K562 (cell line): ENCODE results near the gene LOXL3. TPM values are rescaled to one million over a fixed set of nuclear protein-coding genes. Genes with fewer than 3 reads are reported as not detected.
A peak's percentile ranks its signal among the peaks of the same experiment; 100 is the strongest.

ENCODE experiments used
- ARNT ChIP-seq, 2 experiments: fragments of 450-650 bp; IDR thresholded peaks; 2 replicates each; pipeline ENCODE4 v1.6.1; 2016; ENCODE audit warnings: mild to moderate bottlenecking in 1 of 2
- DDX20 ChIP-seq: fragments of 450-650 bp; IDR thresholded peaks from 2 replicates; pipeline ENCODE4 v1.6.1; 2016; ENCODE audit warnings: missing genetic modification characterization, low read depth, mild to moderate bottlenecking, missing compliant biosample characterization, moderate library complexity
- FIP1L1 ChIP-seq: fragments of 200-400 bp; formaldehyde crosslinking; IDR thresholded peaks from 2 replicates; pipeline ENCODE4 v1.6.1; 2018; ENCODE audit warnings: mild to moderate bottlenecking, low read depth, low read length; ENCODE audit not compliant: poor library complexity, severe bottlenecking
- GTF2A2 ChIP-seq: IDR thresholded peaks from 2 replicates; pipeline ENCODE4 v1.6.1; 2016; ENCODE audit warnings: mild to moderate bottlenecking, missing genetic modification characterization, missing compliant biosample characterization
- JUND ChIP-seq, 2 experiments: IDR thresholded peaks; 2 replicates in 1 of 2; 3 replicates in 1 of 2; pipeline ENCODE4 v1.6.1; 2011; ENCODE audit warnings: borderline replicate concordance in 2 of 2, low read depth in 2 of 2, low read length in 2 of 2, improper control_type of control experiment in 1 of 2, missing biosample characterization in 1 of 2, missing genetic modification characterization in 1 of 2, missing genetic modification reagents in 1 of 2
- NR2C2 ChIP-seq, 2 experiments: fragments of 200-800 bp in 1 of 2; sonication (Bioruptor generic) in 1 of 2; sonication (generic) in 1 of 2; formaldehyde crosslinking in 1 of 2; IDR thresholded peaks; 2 replicates each; pipeline versions ENCODE4 v1.6.1 to v1.8.0; 2016 to 2022; ENCODE audit warnings: mild to moderate bottlenecking in 1 of 2, missing compliant biosample characterization in 1 of 2, missing genetic modification characterization in 1 of 2, missing genetic modification reagents in 1 of 2
- POLR2H ChIP-seq: IDR thresholded peaks from 2 replicates; pipeline ENCODE4 v1.6.1; 2016; ENCODE audit warnings: missing genetic modification characterization, low read depth, mild to moderate bottlenecking, control low read depth, missing compliant biosample characterization, moderate library complexity
- SMAD4 ChIP-seq: fragments of 250-450 bp; sonication (Bioruptor Pico); conservative IDR thresholded peaks from 2 replicates; pipeline ENCODE4 v1.8.0; 2021; ENCODE audit warnings: inconsistent platforms, mild to moderate bottlenecking, moderate library complexity
- ZNF444 ChIP-seq: fragments of 250-450 bp; sonication (Bioruptor Pico); IDR thresholded peaks from 2 replicates; pipeline ENCODE4 v1.4.0; 2020; ENCODE audit warnings: mild to moderate bottlenecking, moderate library complexity
- polyA plus RNA-seq, 8 experiments: library from polyadenylated mRNA; depleted of rRNA in 4 of 8; stranded (reverse) in 5 of 8; unstranded in 3 of 8; fragments of >200 nt; fragmentation: Nextera tagmentation in 2 of 8; fragmentation: Illumina TruSeq in 1 of 8; extraction: Ambion mirVana in 2 of 8; extraction: Trizol in 1 of 8; gene quantifications; 2 replicates each; pipeline versions ENCODE4 v1.2.1 to v1.2.3, GENCODE V29; 2011 to 2014; ENCODE audit warnings: inconsistent platforms in 1 of 8, missing spikeins in 1 of 8
- total RNA-seq, 7 experiments: library from RNA; depleted of rRNA in 6 of 7; stranded (reverse); fragments of >200 nt in 6 of 7; fragmentation: Illumina TruSeq in 2 of 7; extraction: Trizol in 2 of 7; gene quantifications; 2 replicates each; pipeline versions ENCODE4 v1.2.1 to v1.2.3, GENCODE V29; 2011 to 2021; ENCODE audit warnings: low replicate concordance in 1 of 7
- TF ChIP-seq, protein P1 (sequence below): fragments of 450-650 bp; IDR thresholded peaks from 2 replicates; pipeline ENCODE4 v1.6.1; 2016; ENCODE audit warnings: missing biosample characterization, missing genetic modification characterization
- TF ChIP-seq, protein P2 (sequence below): sonication (generic); formaldehyde crosslinking; IDR thresholded peaks from 2 replicates; pipeline ENCODE4 v1.8.0; 2023; ENCODE audit warnings: missing genetic modification reagents, mild to moderate bottlenecking, borderline replicate concordance
- TF ChIP-seq, protein P3 (sequence below): sonication (generic); formaldehyde crosslinking; IDR thresholded peaks from 2 replicates; pipeline ENCODE4 v1.8.0; 2022; ENCODE audit warnings: missing genetic modification reagents, mild to moderate bottlenecking, moderate library complexity, borderline replicate concordance
- TF ChIP-seq, protein P4 (sequence below): sonication (generic); formaldehyde crosslinking; IDR thresholded peaks from 2 replicates; pipeline ENCODE4 v1.8.0; 2023; ENCODE audit warnings: mild to moderate bottlenecking, missing genetic modification reagents

The LOXL3 gene
- total and polyA plus RNA-seq, 9 of the 15 experiments (the other 6 are each of a cell fraction or from before 2014, with no cell fraction given) = 0.22 to 0.99 (median 0.31) TPM

DNA sequence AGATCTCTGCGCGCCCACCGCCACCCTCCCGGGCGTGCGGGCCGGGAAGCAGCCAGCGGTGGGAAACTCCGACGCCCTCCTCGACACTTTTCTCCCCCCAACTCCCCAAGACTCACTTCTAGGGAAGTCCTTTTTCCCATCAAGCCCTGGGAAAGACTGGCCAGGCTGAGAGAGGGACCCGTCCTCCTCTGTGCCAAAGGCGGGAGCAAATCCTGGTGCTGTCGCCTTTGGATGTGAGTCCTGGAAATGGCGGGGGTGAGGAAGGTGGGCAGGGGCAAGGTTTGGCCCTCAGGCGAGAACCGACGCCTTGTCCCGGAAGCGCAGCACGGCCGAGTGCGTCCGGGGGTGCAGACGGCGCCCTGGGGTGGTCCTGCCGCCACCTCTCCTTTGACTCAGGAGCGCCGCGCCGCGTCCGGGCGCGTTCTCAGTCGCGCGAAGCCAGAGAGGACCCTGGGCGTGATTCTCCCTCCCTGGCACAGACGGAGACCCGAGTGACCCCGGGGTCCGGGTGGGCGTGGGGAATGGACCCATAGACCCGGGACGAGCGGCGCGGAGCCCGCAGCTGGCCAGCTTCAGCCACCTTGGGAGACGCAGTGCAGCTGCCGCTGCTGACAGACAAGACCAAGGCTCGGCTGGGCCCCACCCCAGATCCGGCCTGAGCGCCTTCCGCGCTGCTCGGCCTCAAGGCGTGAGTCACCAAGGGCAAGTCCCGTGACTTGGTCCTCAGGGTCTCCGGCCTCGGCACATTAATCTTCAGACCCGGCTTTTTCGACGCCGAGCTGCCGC, 50.8 kb downstream of the LOXL3 start (continued):
- TF ChIP-seq, protein P1, sequence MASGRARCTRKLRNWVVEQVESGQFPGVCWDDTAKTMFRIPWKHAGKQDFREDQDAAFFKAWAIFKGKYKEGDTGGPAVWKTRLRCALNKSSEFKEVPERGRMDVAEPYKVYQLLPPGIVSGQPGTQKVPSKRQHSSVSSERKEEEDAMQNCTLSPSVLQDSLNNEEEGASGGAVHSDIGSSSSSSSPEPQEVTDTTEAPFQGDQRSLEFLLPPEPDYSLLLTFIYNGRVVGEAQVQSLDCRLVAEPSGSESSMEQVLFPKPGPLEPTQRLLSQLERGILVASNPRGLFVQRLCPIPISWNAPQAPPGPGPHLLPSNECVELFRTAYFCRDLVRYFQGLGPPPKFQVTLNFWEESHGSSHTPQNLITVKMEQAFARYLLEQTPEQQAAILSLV (tag) = no peak
- TF ChIP-seq, protein P2, sequence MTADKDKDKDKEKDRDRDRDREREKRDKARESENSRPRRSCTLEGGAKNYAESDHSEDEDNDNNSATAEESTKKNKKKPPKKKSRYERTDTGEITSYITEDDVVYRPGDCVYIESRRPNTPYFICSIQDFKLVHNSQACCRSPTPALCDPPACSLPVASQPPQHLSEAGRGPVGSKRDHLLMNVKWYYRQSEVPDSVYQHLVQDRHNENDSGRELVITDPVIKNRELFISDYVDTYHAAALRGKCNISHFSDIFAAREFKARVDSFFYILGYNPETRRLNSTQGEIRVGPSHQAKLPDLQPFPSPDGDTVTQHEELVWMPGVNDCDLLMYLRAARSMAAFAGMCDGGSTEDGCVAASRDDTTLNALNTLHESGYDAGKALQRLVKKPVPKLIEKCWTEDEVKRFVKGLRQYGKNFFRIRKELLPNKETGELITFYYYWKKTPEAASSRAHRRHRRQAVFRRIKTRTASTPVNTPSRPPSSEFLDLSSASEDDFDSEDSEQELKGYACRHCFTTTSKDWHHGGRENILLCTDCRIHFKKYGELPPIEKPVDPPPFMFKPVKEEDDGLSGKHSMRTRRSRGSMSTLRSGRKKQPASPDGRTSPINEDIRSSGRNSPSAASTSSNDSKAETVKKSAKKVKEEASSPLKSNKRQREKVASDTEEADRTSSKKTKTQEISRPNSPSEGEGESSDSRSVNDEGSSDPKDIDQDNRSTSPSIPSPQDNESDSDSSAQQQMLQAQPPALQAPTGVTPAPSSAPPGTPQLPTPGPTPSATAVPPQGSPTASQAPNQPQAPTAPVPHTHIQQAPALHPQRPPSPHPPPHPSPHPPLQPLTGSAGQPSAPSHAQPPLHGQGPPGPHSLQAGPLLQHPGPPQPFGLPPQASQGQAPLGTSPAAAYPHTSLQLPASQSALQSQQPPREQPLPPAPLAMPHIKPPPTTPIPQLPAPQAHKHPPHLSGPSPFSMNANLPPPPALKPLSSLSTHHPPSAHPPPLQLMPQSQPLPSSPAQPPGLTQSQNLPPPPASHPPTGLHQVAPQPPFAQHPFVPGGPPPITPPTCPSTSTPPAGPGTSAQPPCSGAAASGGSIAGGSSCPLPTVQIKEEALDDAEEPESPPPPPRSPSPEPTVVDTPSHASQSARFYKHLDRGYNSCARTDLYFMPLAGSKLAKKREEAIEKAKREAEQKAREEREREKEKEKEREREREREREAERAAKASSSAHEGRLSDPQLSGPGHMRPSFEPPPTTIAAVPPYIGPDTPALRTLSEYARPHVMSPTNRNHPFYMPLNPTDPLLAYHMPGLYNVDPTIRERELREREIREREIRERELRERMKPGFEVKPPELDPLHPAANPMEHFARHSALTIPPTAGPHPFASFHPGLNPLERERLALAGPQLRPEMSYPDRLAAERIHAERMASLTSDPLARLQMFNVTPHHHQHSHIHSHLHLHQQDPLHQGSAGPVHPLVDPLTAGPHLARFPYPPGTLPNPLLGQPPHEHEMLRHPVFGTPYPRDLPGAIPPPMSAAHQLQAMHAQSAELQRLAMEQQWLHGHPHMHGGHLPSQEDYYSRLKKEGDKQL (CRISPR knock-in tag) = no peak
- TF ChIP-seq ARNT (IDR thresholded peaks at IDR 0.05) = 0 out of 4 replicates have a peak, but pooled peaks of 1 of the 2 experiments have one; percentile 18
- TF ChIP-seq JUND (IDR thresholded peaks at IDR 0.05; ENCODE audit: borderline replicate concordance, low read depth, low read length) = peak; percentile 98
- peak; percentile 94; the same call in 2 of the 3 replicates for TF ChIP-seq JUND (tag; IDR thresholded peaks at IDR 0.05; ENCODE audit: borderline replicate concordance, low read depth, low read length)
- no peak for TF ChIP-seq GTF2A2
- TF ChIP-seq, protein P3, sequence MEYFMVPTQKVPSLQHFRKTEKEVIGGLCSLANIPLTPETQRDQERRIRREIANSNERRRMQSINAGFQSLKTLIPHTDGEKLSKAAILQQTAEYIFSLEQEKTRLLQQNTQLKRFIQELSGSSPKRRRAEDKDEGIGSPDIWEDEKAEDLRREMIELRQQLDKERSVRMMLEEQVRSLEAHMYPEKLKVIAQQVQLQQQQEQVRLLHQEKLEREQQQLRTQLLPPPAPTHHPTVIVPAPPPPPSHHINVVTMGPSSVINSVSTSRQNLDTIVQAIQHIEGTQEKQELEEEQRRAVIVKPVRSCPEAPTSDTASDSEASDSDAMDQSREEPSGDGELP (CRISPR knock-in tag) = peak; percentile 81
- 0 out of 2 replicates have a peak, but pooled peaks have one; percentile 7 for TF ChIP-seq NR2C2 (CRISPR knock-in tag; IDR thresholded peaks at IDR 0.05)
- peak; percentile 92; the same call in 1 of the 2 replicates for TF ChIP-seq NR2C2 (tag; IDR thresholded peaks at IDR 0.05)
- no peak for TF ChIP-seq ZNF444 (CRISPR knock-in tag)
- TF ChIP-seq, protein P4, sequence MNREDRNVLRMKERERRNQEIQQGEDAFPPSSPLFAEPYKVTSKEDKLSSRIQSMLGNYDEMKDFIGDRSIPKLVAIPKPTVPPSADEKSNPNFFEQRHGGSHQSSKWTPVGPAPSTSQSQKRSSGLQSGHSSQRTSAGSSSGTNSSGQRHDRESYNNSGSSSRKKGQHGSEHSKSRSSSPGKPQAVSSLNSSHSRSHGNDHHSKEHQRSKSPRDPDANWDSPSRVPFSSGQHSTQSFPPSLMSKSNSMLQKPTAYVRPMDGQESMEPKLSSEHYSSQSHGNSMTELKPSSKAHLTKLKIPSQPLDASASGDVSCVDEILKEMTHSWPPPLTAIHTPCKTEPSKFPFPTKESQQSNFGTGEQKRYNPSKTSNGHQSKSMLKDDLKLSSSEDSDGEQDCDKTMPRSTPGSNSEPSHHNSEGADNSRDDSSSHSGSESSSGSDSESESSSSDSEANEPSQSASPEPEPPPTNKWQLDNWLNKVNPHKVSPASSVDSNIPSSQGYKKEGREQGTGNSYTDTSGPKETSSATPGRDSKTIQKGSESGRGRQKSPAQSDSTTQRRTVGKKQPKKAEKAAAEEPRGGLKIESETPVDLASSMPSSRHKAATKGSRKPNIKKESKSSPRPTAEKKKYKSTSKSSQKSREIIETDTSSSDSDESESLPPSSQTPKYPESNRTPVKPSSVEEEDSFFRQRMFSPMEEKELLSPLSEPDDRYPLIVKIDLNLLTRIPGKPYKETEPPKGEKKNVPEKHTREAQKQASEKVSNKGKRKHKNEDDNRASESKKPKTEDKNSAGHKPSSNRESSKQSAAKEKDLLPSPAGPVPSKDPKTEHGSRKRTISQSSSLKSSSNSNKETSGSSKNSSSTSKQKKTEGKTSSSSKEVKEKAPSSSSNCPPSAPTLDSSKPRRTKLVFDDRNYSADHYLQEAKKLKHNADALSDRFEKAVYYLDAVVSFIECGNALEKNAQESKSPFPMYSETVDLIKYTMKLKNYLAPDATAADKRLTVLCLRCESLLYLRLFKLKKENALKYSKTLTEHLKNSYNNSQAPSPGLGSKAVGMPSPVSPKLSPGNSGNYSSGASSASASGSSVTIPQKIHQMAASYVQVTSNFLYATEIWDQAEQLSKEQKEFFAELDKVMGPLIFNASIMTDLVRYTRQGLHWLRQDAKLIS = peak; percentile 25; the same call in 1 of the 2 replicates
- TF ChIP-seq POLR2H (tag) = peak; percentile 79; the same call in 1 of the 2 replicates
- TF ChIP-seq FIP1L1 = peak; percentile 28
- peak; percentile 89; the same call in 1 of the 2 replicates for TF ChIP-seq SMAD4
- TF ChIP-seq DDX20 (tag) = no peak
